ENCODE data around the gene EFNA5.

EFNA5 gene

GRCh38 chr5:107567901-107568671 is 102.7 kb downstream of the EFNA5 start:
- DNase-seq, result no peak

GRCh38 chr5:107566986-107567385 is 103.8 kb downstream of the EFNA5 start:
- no peak for DNase-seq

- no peak for DNase-seq
These were observed 104.7 kb downstream of the EFNA5 start for GRCh38 chr5:107565791-107566767.

- DNase-seq, result no peak
These were observed 105.8 kb downstream of the EFNA5 start for GRCh38 chr5:107564931-107565372.

GRCh38 chr5:107563959-107564544 is 106.7 kb downstream of the EFNA5 start:
- DNase-seq, result no peak

GRCh38 chr5:107560377-107560776 is 110.4 kb downstream of the EFNA5 start:
- no peak for DNase-seq

GRCh38 chr5:107558823-107559375 is 111.8 kb downstream of the EFNA5 start:
- no peak for DNase-seq

- DNase-seq, result no peak
These were observed 113.6 kb downstream of the EFNA5 start for GRCh38 chr5:107557051-107557658.

GRCh38 chr5:107556575-107556974 is 114.2 kb downstream of the EFNA5 start:
- DNase-seq, result no peak

- no peak for DNase-seq
These were observed 115.2 kb downstream of the EFNA5 start for GRCh38 chr5:107555425-107556090.

GRCh38 chr5:107554776-107555424 is 115.8 kb downstream of the EFNA5 start:
- no peak for DNase-seq

GRCh38 chr5:107553117-107553555 is 117.6 kb downstream of the EFNA5 start:
- DNase-seq, result no peak

- DNase-seq, result no peak
These were observed 119.6 kb downstream of the EFNA5 start for GRCh38 chr5:107551088-107551487.

- DNase-seq, result no peak
These were observed 121.2 kb downstream of the EFNA5 start for GRCh38 chr5:107549567-107549966.

GRCh38 chr5:107548477-107548876 is 122.3 kb downstream of the EFNA5 start:
- DNase-seq, result no peak

GRCh38 chr5:107546719-107547118 is 124.0 kb downstream of the EFNA5 start:
- no peak for DNase-seq

GRCh38 chr5:107545486-107545885 is 125.3 kb downstream of the EFNA5 start:
- DNase-seq, result no peak

- no peak for DNase-seq
These were observed 125.8 kb downstream of the EFNA5 start for GRCh38 chr5:107544967-107545366.

- DNase-seq, result no peak
These were observed 126.3 kb downstream of the EFNA5 start for GRCh38 chr5:107544476-107544875.

- DNase-seq, result no peak
These were observed 126.9 kb downstream of the EFNA5 start for GRCh38 chr5:107543868-107544267.

GRCh38 chr5:107542831-107543231 is 127.9 kb downstream of the EFNA5 start:
- DNase-seq, result no peak

All from activated CD4-positive, CD25-positive, alpha-beta regulatory T cell treated with anti-CD3 and anti-CD28 coated beads, Interleukin-2, amount 50 U/mL, for 72 hours (primary cell).